ENCODE results near the gene SLC49A3. TPM values are rescaled to one million over a fixed set of nuclear protein-coding genes. Genes with fewer than 3 reads are reported as not detected.

The SLC49A3 gene
- total RNA-seq, 1 experiment from 2014 or later, result 6.9 TPM

DNA sequence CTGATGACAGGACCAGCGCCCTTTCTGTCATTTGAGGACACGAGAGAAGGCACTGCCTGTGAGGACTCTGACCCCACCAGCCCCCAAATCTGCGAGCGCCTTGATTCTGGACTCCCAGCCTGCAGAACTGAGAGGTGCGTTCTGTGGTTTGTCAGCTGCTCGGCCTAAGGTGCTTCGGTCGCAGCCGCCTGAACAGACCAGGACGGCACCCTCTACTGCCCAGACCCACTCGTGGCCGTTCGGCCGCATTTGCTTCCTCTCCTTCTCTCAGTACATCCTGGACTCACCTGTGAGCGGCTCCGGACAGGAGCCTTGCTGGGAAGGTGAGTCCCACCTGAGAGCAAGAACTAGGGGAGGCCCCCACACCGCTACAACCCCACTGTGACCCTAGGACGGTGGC is 25.1 kb upstream of the SLC49A3 start:
- Histone ChIP-seq H2AFZ (ENCODE audit: low read length) (no peak overlapping the region), H3K4ac (ENCODE audit: low read depth, low read length) (no peak overlapping the region), H3K18ac (ENCODE audit: insufficient read length, low read depth, low read length) (no peak overlapping the region), H3T11ph (ENCODE audit: low read length) (no peak overlapping the region), H3K23me2 (ENCODE audit: insufficient read length, low read depth, low read length, poor library complexity, severe bottlenecking) (no peaks in the 10 kb centered on the region), H2BK15ac (ENCODE audit: low read depth, low read length) (no peak overlapping the region), H2BK120ac (ENCODE audit: low read depth, low read length, poor library complexity, severe bottlenecking) (no peak overlapping the region), H3K4me1 (ENCODE audit: insufficient read depth, low read length) (no peaks in the 10 kb centered on the region), H3K56ac (ENCODE audit: insufficient read length, low read depth, low read length) (no peak overlapping the region), H2AK5ac (ENCODE audit: insufficient read length, low read length) (no peak overlapping the region), H4K91ac (ENCODE audit: insufficient read length, low read depth, low read length) (no peak overlapping the region), H3K4me2 (ENCODE audit: insufficient read depth, insufficient read length, low read length) (no peak overlapping the region), H2BK20ac (ENCODE audit: low read depth, low read length, poor library complexity, severe bottlenecking) (no peak overlapping the region), H4K8ac (replicated peaks; ENCODE audit: insufficient read length, low read depth, low read length) (no peak overlapping the region), H3K79me1 (ENCODE audit: insufficient read depth, low read depth, low read length, poor library complexity, severe bottlenecking) (peaks cover 17% of the 10 kb centered on the region), H4K20me1 (ENCODE audit: control insufficient read depth, insufficient read depth, insufficient read length) (no peaks in the 10 kb centered on the region), H3K27me3 (ENCODE audit: insufficient read depth, low read length) (no peaks in the 10 kb centered on the region), H3K9ac (ENCODE audit: extremely low read depth, insufficient read length, low read length) (no peak overlapping the region), H2BK12ac (ENCODE audit: insufficient read length, low read depth, low read length) (no peak overlapping the region), H3K14ac (ENCODE audit: insufficient read depth, low read length) (no peak overlapping the region), H3K79me2 (ENCODE audit: insufficient read depth, low read length) (peaks cover 41% of the 10 kb centered on the region; the same call in 1 of the 2 replicates), H3K23ac (ENCODE audit: insufficient read length, low read depth, low read length) (no peak overlapping the region), H4K5ac (ENCODE audit: insufficient read length, low read depth, low read length) (no peak overlapping the region), H3K9me3 (ENCODE audit: control insufficient read depth, low read depth, low read length) (no peaks in the 10 kb centered on the region), H3K27ac (ENCODE audit: insufficient read length, low read depth, low read length) (no peak overlapping the region), H2BK5ac (ENCODE audit: insufficient read length, low read length) (no peak overlapping the region)
- no peak for TF ChIP-seq CTCF (conservative IDR thresholded peaks at IDR 0.05)
- WGBS (ENCODE audit: extremely low coverage, insufficient read length, low lambda C conversion rate), result no CpG with 5 or more reads among the region's 18 CpGs
- H3K36me3 Mint-ChIP-seq (ENCODE audit: insufficient read depth in 1 of 3, low read depth in 3 of 3), result peaks cover 21 to 27% (median 23%) of the 10 kb centered on the region in 3 experiments
- H3K4me1 Mint-ChIP-seq, result no peaks in the 10 kb centered on the region; a peak in 3 of 4 replicates
- no peaks in the 10 kb centered on the region for H3K27me3 Mint-ChIP-seq (ENCODE audit: low read depth)
- DNase-seq, result no peak
- no peak overlapping the region for H3K4me3 Mint-ChIP-seq
- H3K27ac Mint-ChIP-seq, result no peak overlapping the region
- H3K9me3 Mint-ChIP-seq, result no peaks in the 10 kb centered on the region; a peak in 1 of 5 replicates
